HTR-8/SVneo (cell line): ENCODE measurements around the gene GNAS-AS1.

Experiments used
- DNase-seq: peaks from one replicate; pipeline ENCODE4 v3.0.0; 2011; ENCODE audit warnings: low spot score, mixed read lengths; ENCODE audit not compliant: insufficient read length
- FAIRE-seq: peaks from 2 replicates; lab custom pipeline; 2011; peaks lifted over from hg19 to GRCh38; lab: Jason Lieb, UNC

The GNAS-AS1 gene

DNA sequence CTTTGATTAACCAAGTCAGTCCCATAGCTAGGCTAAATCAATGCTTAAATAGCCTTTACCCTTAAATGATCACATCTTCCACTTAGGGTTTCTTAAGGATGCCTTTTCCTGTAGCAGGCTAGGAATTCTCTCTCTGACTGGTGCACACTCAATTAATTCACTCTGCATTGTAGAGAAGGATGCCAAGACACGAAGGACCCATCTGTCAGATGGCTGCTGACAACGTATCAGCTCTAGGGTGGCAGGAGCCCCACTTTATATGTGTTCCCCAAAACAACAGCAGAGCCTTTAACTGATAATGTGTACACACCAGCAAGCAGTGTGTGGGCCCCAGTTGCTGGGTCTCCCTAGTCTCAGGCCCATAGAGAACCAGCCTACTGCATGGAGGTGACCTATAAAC lies 15.1 kb upstream of the GNAS-AS1 start:
- DNase-seq (no peak), FAIRE-seq (peak; percentile 88)

- no peak for DNase-seq
- FAIRE-seq = peak; percentile 92
Measured at GRCh38 chr20:58864346-58864745, 13.6 kb upstream of the GNAS-AS1 start.

- FAIRE-seq = peak; percentile 94
- no peak for DNase-seq
Measured at GRCh38 chr20:58863044-58863790, 12.5 kb upstream of the GNAS-AS1 start.

DNA sequence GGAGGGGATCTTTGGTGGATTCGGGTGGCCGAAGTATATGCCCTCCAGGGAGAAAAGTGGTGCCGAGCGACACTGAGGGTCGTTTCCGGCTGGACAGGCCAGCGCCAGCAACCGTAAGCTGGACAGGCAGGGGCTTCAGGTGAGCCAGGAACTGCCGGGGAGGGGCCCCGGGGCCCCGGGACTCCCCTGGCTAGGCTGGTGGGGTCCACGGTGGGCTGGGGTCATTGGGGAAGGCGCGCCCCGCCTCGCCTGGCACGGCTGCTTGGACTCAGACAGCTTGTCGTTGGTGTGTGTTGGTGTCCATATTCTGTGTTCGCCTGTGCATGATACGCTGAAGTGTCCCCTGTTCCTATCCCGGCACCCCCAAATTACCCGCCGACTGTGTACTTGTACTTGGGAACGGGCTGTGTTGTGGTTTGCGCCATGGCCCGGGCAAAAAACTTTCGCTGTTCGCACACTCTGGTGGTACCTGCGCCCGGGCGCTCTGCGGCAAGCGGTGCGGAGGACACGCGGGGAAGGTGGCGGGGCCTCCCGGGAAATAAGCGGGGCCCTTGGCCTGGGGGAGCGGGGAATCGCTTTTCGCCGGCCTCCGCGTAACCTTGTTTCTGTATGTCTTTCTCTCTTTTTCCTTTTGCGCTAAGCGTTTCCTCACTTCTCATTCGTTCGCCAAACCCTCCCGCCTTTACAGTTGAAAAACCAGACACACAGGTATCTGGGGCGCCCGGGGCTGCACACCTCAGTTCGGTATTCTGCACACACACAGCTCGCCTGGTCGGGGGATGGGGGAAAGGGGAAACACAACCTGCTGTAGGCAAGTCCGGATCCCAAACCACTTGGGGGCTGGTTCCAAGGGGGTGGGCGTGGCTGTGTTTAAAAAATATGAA lies 5.0 kb upstream of the GNAS-AS1 start:
- FAIRE-seq (peak; percentile 68), DNase-seq (no peak)

DNA sequence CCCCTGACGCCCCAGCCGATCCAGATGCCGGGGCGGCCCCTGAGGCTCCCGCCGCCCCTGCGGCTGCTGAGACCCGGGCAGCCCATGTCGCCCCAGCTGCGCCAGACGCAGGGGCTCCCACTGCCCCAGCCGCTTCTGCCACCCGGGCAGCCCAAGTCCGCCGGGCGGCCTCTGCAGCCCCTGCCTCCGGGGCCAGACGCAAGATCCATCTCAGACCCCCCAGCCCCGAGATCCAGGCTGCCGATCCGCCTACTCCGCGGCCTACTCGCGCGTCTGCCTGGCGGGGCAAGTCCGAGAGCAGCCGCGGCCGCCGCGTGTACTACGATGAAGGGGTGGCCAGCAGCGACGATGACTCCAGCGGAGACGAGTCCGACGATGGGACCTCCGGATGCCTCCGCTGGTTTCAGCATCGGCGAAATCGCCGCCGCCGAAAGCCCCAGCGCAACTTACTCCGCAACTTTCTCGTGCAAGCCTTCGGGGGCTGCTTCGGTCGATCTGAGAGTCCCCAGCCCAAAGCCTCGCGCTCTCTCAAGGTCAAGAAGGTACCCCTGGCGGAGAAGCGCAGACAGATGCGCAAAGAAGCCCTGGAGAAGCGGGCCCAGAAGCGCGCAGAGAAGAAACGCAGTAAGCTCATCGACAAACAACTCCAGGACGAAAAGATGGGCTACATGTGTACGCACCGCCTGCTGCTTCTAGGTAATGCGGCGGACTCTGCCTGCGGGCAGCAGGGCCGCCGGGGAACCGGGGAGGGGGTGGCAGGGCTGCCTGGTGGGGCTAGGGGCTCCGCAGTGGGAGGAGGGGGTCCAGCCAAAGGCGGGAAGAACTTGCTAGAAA lies 4.2 kb upstream of the GNAS-AS1 start:
- DNase-seq (no peak), FAIRE-seq (peak; percentile 9)

- no peak for DNase-seq
- FAIRE-seq = peak; percentile 51
Measured at GRCh38 chr20:58853976-58854637, 3.4 kb upstream of the GNAS-AS1 start.

DNA sequence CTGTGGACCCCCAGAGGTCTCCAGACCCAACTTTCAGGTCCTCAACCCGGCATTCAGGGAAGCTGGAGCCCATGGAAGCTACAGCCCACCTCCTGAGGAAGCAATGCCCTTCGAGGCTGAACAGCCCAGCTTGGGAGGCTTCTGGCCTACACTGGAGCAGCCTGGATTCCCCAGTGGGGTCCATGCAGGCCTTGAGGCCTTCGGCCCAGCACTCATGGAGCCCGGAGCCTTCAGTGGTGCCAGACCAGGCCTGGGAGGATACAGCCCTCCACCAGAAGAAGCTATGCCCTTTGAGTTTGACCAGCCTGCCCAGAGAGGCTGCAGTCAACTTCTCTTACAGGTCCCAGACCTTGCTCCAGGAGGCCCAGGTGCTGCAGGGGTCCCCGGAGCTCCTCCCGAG lies 2.8 kb upstream of the GNAS-AS1 start:
- no peak for FAIRE-seq
- DNase-seq = no peak

GRCh38 chr20:58852543-58853271 lies 2.0 kb upstream of the GNAS-AS1 start, which contains the start of gene GNAS:
Gene GNAS, plus strand, starts transcription at chr20:58852716.
- peak; percentile 84 for FAIRE-seq
- DNase-seq = no peak

DNA sequence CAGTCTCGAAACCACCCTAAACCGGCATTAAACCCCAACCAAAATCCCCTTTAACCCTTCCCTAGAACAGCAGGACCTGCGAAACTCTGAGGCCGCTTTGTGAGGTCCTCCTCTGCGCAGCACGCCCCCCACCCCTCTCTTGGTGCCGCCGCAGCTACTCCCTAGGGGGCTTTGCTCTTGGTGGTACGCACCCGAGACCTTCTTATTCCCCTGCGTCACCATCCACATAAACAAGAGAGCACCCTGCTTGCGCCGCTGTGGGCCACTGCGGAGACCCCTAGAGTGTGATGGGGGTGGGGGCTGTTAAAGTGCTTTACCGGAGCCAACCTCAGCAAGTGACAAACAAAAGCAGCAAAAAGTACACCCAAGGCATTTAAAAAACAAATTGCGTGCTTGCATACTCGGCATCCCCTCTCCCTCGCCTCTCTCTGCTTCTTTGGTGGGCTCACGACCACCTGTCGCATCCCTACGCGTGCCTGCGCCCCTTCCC lies 1.3 kb upstream of the GNAS-AS1 start:
- no peak for FAIRE-seq
- DNase-seq = no peak

- no peak for DNase-seq
- FAIRE-seq = peak; percentile 88
Measured at GRCh38 chr20:58851221-58851968, 693 bp upstream of the GNAS-AS1 start.

DNA sequence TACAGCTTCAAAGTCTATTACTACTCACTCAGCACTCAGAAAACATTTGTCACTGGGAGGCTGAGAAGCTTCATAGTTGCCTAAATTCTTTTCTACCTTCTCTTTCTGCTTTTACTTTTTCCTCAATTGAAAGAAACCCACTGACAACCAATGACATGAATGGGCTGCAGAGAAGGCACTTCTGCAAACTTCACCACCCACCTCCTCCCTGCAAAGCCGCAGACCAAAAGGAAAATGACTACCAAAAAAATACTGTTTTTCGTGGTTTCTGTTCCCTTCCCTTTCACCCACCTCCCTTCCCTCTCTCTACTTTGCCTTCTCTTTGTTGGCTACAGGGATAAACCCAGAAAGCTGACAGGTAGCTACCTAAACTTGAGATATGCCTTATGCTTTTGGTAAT lies 3.2 kb downstream of the GNAS-AS1 start:
- no peak for FAIRE-seq
- DNase-seq = no peak

DNA sequence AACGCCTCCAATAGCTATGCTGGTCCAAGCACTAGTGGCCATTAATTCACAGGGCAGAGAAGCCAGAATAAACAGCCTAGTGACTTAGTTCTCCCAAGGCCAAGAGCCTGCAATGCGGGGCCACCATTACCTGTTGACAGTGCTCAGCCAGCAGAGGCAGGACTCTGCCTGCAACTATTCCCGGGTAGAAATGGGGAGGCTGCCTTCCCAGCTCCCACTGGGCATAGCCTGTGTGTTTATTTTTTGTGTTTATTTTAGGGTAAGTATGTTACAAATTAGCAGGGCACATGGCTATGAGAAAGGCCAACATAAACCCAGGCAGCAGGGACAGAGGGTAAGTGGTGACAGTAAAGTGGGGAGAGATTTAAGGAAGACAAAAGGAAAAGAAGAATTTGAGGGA lies 5.0 kb downstream of the GNAS-AS1 start:
- peak; percentile 54 for FAIRE-seq

DNA sequence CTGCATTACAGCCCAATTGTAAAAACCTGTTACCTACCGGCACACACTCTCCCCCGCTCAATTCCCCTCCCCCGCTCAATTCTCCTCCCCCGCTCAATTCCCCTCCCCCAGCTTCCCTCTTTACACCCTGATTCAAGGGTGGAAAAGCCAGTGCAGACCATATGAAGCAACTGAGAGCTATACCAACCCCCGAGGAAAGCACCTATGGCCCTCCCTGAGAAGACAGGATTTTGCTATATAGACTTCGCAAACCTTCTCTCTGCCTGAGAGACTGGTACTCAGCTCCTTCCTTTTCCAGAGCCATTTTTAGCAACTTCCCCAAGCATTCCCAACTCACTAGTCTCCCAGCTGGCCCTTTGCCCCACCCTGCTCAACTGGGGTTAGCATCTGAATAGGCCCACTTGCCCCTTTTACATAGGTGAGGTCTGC lies 7.6 kb downstream of the GNAS-AS1 start:
- FAIRE-seq = no peak
- no peak for DNase-seq

More for the DNA sequence above, 5.0 kb downstream of the GNAS-AS1 start:
- no peak for DNase-seq

GRCh38 chr20:58842276-58842675 lies 8.4 kb downstream of the GNAS-AS1 start:
- FAIRE-seq = peak; percentile 75
- DNase-seq = no peak

- DNase-seq (no peak), FAIRE-seq (peak; percentile 91)
Measured at GRCh38 chr20:58841539-58842264, 9.0 kb downstream of the GNAS-AS1 start.

GRCh38 chr20:58840816-58841538 lies 9.7 kb downstream of the GNAS-AS1 start:
- no peak for DNase-seq

More at GRCh38 chr20:58840816-58841538, 9.7 kb downstream of the GNAS-AS1 start:
- peak; percentile 57 for FAIRE-seq
